ENCODE results near the gene HS3ST2. TPM values are rescaled to one million over a fixed set of nuclear protein-coding genes. Genes with fewer than 3 reads are reported as not detected.
A peak's percentile ranks its signal among the peaks of the same experiment; 100 is the strongest.
"Not testable (repeated sequence)": the region's sequence is repeated elsewhere in the genome, so short reads cannot be mapped to it uniquely, and the experiment has no call there.

Gene HS3ST2
- total RNA-seq, 1 donor from 2014 or later: not detected

DNA sequence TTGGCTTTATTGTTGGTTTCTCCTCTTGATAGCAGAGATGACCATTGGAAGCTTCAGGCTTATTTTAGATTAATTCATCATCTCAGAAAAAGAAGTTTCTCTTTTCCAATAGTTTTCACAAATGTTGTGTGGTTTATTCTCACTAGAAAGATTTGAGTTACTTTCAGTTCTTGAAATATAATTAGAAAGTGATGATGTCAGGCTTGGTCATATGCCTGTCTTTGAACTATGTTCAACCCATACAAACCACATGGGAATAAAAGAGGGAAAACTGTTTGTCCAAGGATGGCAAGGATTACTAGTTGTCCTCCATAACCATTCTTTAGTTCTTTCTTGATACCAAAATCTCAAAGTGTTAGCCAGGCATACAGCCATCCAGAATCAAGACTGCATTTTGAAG is 3.7 kb upstream of the HS3ST2 start:
- no peaks in the 10 kb centered on the region for H3K36me3 Mint-ChIP-seq (ENCODE audit: low read depth)
- H3K4me1 Mint-ChIP-seq (ENCODE audit: low read depth): peaks cover 8% of the 10 kb centered on the region
- H3K4me3 Mint-ChIP-seq (ENCODE audit: unreplicated experiment): no peak overlapping the region
- no peak for DNase-seq (ENCODE audit: low spot score)
- TF ChIP-seq, protein P1, sequence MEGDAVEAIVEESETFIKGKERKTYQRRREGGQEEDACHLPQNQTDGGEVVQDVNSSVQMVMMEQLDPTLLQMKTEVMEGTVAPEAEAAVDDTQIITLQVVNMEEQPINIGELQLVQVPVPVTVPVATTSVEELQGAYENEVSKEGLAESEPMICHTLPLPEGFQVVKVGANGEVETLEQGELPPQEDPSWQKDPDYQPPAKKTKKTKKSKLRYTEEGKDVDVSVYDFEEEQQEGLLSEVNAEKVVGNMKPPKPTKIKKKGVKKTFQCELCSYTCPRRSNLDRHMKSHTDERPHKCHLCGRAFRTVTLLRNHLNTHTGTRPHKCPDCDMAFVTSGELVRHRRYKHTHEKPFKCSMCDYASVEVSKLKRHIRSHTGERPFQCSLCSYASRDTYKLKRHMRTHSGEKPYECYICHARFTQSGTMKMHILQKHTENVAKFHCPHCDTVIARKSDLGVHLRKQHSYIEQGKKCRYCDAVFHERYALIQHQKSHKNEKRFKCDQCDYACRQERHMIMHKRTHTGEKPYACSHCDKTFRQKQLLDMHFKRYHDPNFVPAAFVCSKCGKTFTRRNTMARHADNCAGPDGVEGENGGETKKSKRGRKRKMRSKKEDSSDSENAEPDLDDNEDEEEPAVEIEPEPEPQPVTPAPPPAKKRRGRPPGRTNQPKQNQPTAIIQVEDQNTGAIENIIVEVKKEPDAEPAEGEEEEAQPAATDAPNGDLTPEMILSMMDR (IDR thresholded peaks at IDR 0.05): no peak
- peaks cover 31% of the 10 kb centered on the region for H3K27me3 Mint-ChIP-seq (ENCODE audit: low read depth)
- no peak overlapping the region for H3K27ac Mint-ChIP-seq (ENCODE audit: unreplicated experiment)
- no peaks in the 10 kb centered on the region for H3K9me3 Mint-ChIP-seq (ENCODE audit: low read depth)

DNA sequence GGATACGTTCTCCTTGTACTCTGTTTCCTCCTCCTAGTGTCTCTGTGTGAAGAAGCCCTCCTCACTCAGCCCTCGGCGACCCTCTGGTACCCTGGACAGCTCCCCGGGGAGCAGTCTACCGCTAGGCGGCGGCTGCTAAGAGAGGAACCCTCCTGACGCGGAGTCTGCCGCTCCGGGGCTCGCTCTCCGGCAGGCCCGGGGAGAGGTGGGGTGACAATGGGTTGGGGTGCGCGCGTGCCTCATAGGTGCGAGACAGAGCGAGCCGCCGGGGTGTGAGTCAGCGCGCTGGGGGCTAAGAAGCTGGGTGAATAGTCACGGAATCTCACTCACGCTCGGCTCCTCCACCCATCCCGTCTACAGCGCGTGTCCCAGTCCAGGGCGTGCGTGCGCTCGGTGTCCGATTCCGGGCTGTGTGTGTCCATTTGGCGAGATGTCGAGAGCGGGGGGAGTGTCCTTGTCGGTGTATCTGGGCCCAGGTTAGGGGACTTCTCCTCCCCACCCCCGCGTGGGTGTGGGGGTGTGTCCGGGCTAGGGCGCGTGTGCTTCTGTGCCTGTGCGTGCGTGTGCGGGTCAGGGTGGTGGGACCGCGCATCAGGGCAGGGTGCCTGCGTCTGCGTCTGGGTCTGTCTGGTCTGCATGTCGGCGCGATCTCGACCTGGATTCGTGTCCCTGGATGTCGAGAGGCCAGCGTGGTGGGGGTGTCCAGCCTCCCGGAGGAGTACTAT is 577 bp upstream of the HS3ST2 start:
- H3K4me1 Mint-ChIP-seq (ENCODE audit: low read depth): peaks cover 8% of the 10 kb centered on the region
- H3K27ac Mint-ChIP-seq (ENCODE audit: unreplicated experiment): no peak overlapping the region
- TF ChIP-seq, protein P1 (IDR thresholded peaks at IDR 0.05): peak; percentile 76
- no peak for DNase-seq (ENCODE audit: low spot score)
- H3K36me3 Mint-ChIP-seq (ENCODE audit: low read depth): no peaks in the 10 kb centered on the region
- H3K4me3 Mint-ChIP-seq (ENCODE audit: unreplicated experiment): peak overlapping the region; percentile 59
- H3K27me3 Mint-ChIP-seq (ENCODE audit: low read depth): peaks cover 45% of the 10 kb centered on the region
- H3K9me3 Mint-ChIP-seq (ENCODE audit: low read depth): no peaks in the 10 kb centered on the region

DNA sequence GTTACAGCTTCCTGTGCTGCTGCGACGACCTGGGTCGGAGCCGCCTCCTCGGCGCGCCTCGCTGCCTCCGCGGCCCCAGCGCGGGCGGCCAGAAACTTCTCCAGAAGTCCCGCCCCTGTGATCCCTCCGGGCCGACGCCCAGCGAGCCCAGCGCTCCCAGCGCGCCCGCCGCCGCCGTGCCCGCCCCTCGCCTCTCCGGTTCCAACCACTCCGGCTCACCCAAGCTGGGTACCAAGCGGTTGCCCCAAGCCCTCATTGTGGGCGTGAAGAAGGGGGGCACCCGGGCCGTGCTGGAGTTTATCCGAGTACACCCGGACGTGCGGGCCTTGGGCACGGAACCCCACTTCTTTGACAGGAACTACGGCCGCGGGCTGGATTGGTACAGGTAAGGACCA is 746 bp downstream of the HS3ST2 start:
- TF ChIP-seq, protein P1 (IDR thresholded peaks at IDR 0.05): no peak
- no peak overlapping the region for H3K4me3 Mint-ChIP-seq (ENCODE audit: unreplicated experiment)
- no peak overlapping the region for H3K27ac Mint-ChIP-seq (ENCODE audit: unreplicated experiment)
- peaks cover 8% of the 10 kb centered on the region for H3K4me1 Mint-ChIP-seq (ENCODE audit: low read depth)
- H3K9me3 Mint-ChIP-seq (ENCODE audit: low read depth): no peaks in the 10 kb centered on the region
- H3K27me3 Mint-ChIP-seq (ENCODE audit: low read depth): peaks cover 40% of the 10 kb centered on the region
- no peak for DNase-seq (ENCODE audit: low spot score)
- no peaks in the 10 kb centered on the region for H3K36me3 Mint-ChIP-seq (ENCODE audit: low read depth)

DNA sequence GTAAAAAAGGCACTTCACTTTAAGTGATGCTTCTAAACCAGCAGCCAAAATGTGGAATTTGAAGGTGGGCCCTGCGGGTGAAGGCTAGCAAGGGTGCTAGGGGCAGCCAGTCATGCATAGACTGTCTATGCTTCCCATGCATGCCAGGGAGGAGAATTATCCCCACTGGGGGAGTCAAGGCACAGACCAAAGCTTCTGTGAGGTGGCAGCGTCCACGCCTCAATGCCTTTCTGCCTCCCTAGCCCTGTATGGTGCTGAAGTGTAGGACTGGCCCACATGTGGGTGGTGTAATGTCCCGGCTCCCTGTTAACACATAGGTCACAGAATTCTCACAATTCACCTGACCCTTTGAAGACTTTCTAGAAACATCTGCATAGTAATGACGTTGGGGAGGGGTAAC is 1.9 kb downstream of the HS3ST2 start:
- H3K4me3 Mint-ChIP-seq (ENCODE audit: unreplicated experiment): no peak overlapping the region
- H3K36me3 Mint-ChIP-seq (ENCODE audit: low read depth): no peaks in the 10 kb centered on the region
- TF ChIP-seq, protein P1 (IDR thresholded peaks at IDR 0.05): no peak
- H3K27ac Mint-ChIP-seq (ENCODE audit: unreplicated experiment): no peak overlapping the region
- H3K27me3 Mint-ChIP-seq (ENCODE audit: low read depth): peaks cover 39% of the 10 kb centered on the region
- no peak for DNase-seq (ENCODE audit: low spot score)
- no peaks in the 10 kb centered on the region for H3K9me3 Mint-ChIP-seq (ENCODE audit: low read depth)
- peaks cover 8% of the 10 kb centered on the region for H3K4me1 Mint-ChIP-seq (ENCODE audit: low read depth)

DNA sequence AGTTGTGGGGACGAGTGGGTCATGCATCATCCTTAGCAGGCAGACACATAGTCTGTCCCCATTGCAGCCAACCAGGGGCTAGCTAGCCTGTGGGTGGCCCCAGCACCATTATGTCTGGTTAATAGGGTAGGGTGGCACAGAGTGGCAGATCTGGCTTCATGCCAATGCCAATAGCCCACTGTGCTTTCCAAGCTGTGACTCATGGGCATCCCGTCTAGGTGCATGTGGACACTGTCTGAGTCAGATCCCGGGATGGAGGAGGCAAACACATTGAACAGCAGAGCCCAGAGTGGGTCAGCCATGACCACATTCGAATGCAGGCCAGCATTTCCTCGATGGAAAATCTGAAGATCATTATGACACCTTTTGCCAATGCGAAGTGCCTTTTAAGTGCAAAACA is 2.5 kb downstream of the HS3ST2 start:
- H3K27ac Mint-ChIP-seq (ENCODE audit: unreplicated experiment): no peak overlapping the region
- H3K4me1 Mint-ChIP-seq (ENCODE audit: low read depth): peaks cover 8% of the 10 kb centered on the region
- no peak overlapping the region for H3K4me3 Mint-ChIP-seq (ENCODE audit: unreplicated experiment)
- no peak for DNase-seq (ENCODE audit: low spot score)
- H3K36me3 Mint-ChIP-seq (ENCODE audit: low read depth): no peaks in the 10 kb centered on the region
- peaks cover 39% of the 10 kb centered on the region for H3K27me3 Mint-ChIP-seq (ENCODE audit: low read depth)
- TF ChIP-seq, protein P1 (IDR thresholded peaks at IDR 0.05): no peak
- no peaks in the 10 kb centered on the region for H3K9me3 Mint-ChIP-seq (ENCODE audit: low read depth)

DNA sequence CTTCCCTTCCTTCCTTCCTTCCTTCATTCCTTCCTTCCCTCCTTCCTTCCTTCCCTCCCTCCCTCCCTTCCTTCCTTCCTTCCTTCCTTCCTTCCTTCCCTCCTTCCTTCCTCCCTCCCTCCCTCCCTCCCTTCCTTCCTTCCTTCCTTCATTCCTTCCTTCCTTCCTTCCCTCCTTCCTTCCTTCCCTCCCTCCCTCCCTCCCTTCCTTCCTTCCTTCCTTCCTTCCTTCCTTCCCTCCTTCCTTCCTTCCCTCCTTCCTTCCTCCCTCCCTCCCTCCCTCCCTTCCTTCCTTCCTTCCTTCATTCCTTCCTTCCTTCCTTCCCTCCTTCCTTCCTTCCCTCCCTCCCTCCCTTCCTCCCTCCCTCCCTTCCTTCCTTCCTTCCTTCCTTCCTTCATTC is 4.8 kb downstream of the HS3ST2 start:
- not testable (repeated sequence) for H3K9me3 Mint-ChIP-seq (ENCODE audit: low read depth); H3K27ac Mint-ChIP-seq (ENCODE audit: unreplicated experiment); H3K36me3 Mint-ChIP-seq (ENCODE audit: low read depth); H3K4me3 Mint-ChIP-seq (ENCODE audit: unreplicated experiment); H3K4me1 Mint-ChIP-seq (ENCODE audit: low read depth); DNase-seq (ENCODE audit: low spot score)
- peaks cover 22% of the 10 kb centered on the region for H3K27me3 Mint-ChIP-seq (ENCODE audit: low read depth)

All from chondrocyte (in vitro differentiated cells).